HL-60 (cell line): Measurements from ENCODE around the gene ABHD17B.

Experiments
- DNase-seq, 2 experiments: peaks; one replicate each; pipeline ENCODE4 v3.0.0-alpha.2; 2010 to 2020; ENCODE audit warnings: low read depth in 1 of 2, low spot score in 1 of 2
- H3K27ac ChIP-seq: fragments of 250-450 bp; sonication (Bioruptor Pico); replicated peaks from 2 replicates; pipeline ENCODE4 v1.5.1; 2020; ENCODE audit warnings: mild to moderate bottlenecking, moderate library complexity
- H3K27me3 ChIP-seq: fragments of 250-450 bp; sonication (Bioruptor Pico); 2 replicates; pipeline ENCODE4 v1.5.1; 2021; ENCODE audit warnings: mild to moderate bottlenecking, moderate library complexity; ENCODE audit not compliant: insufficient read depth, poor library complexity, severe bottlenecking
- H3K4me3 ChIP-seq: replicated peaks from 2 replicates; pipeline ENCODE4 v1.5.1; 2011; ENCODE audit warnings: mild to moderate bottlenecking, control low read depth, low read length; ENCODE audit not compliant: insufficient read depth
- GABPA ChIP-seq: IDR thresholded peaks from 2 replicates; pipeline ENCODE4 v1.6.1; 2012; ENCODE audit warnings: low read depth
- POLR2AphosphoS5 ChIP-seq: IDR thresholded peaks from 2 replicates; pipeline ENCODE4 v1.6.1; 2012; ENCODE audit warnings: low read depth
- SPI1 ChIP-seq: IDR thresholded peaks from 2 replicates; pipeline ENCODE4 v1.6.1; 2012; ENCODE audit warnings: low read depth, mild to moderate bottlenecking, borderline replicate concordance
- TF ChIP-seq, protein P1 (sequence below): IDR thresholded peaks from 2 replicates; pipeline ENCODE4 v1.6.1; 2012; ENCODE audit warnings: low read depth; ENCODE audit not compliant: insufficient replicate concordance
- TF ChIP-seq, protein P2 (sequence below): IDR thresholded peaks from one replicate; pipeline ENCODE4 v1.5.1; 2011; ENCODE audit warnings: low read length, control low read depth, inconsistent platforms; ENCODE audit not compliant: insufficient read depth

The ABHD17B gene

GRCh38 chr9:71847892-71848291, 63.1 kb downstream of the ABHD17B start:
- Histone ChIP-seq H3K4me3 (no peak overlapping the region), H3K27ac (no peak overlapping the region), H3K27me3 (no peaks in the 10 kb centered on the region)
- TF ChIP-seq GABPA (no peak), SPI1 (no peak), POLR2AphosphoS5 (no peak)
- TF ChIP-seq, protein P1, sequence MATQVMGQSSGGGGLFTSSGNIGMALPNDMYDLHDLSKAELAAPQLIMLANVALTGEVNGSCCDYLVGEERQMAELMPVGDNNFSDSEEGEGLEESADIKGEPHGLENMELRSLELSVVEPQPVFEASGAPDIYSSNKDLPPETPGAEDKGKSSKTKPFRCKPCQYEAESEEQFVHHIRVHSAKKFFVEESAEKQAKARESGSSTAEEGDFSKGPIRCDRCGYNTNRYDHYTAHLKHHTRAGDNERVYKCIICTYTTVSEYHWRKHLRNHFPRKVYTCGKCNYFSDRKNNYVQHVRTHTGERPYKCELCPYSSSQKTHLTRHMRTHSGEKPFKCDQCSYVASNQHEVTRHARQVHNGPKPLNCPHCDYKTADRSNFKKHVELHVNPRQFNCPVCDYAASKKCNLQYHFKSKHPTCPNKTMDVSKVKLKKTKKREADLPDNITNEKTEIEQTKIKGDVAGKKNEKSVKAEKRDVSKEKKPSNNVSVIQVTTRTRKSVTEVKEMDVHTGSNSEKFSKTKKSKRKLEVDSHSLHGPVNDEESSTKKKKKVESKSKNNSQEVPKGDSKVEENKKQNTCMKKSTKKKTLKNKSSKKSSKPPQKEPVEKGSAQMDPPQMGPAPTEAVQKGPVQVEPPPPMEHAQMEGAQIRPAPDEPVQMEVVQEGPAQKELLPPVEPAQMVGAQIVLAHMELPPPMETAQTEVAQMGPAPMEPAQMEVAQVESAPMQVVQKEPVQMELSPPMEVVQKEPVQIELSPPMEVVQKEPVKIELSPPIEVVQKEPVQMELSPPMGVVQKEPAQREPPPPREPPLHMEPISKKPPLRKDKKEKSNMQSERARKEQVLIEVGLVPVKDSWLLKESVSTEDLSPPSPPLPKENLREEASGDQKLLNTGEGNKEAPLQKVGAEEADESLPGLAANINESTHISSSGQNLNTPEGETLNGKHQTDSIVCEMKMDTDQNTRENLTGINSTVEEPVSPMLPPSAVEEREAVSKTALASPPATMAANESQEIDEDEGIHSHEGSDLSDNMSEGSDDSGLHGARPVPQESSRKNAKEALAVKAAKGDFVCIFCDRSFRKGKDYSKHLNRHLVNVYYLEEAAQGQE, result no peak
- TF ChIP-seq, protein P2, sequence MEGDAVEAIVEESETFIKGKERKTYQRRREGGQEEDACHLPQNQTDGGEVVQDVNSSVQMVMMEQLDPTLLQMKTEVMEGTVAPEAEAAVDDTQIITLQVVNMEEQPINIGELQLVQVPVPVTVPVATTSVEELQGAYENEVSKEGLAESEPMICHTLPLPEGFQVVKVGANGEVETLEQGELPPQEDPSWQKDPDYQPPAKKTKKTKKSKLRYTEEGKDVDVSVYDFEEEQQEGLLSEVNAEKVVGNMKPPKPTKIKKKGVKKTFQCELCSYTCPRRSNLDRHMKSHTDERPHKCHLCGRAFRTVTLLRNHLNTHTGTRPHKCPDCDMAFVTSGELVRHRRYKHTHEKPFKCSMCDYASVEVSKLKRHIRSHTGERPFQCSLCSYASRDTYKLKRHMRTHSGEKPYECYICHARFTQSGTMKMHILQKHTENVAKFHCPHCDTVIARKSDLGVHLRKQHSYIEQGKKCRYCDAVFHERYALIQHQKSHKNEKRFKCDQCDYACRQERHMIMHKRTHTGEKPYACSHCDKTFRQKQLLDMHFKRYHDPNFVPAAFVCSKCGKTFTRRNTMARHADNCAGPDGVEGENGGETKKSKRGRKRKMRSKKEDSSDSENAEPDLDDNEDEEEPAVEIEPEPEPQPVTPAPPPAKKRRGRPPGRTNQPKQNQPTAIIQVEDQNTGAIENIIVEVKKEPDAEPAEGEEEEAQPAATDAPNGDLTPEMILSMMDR, result no peak
- no peak for DNase-seq

GRCh38 chr9:71844808-71845207, 66.2 kb downstream of the ABHD17B start:
- DNase-seq, result no peak
- Histone ChIP-seq H3K27ac (no peak overlapping the region), H3K4me3 (no peak overlapping the region), H3K27me3 (no peaks in the 10 kb centered on the region)
- TF ChIP-seq, protein P1, result peak; percentile 81
- no peak for TF ChIP-seq POLR2AphosphoS5
- no peak for TF ChIP-seq GABPA

DNA sequence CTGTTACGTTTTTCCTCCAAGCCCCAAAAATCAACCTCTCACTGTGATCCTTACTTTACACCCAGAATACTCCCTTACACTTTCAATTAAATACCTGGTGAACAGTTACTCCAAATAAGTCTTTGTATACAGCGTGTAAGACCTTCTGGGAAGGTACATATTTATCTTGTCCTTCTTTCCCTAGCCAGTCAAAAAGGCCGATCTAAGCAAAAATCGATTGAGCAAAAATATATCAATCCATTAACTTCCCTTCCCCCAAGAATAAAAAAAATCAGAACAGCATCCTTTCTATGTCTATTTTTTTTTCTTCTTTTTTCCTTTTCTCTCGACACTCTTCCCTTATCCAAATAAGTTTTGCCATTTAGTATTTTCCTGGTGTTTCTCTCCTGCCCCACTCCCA, 71.3 kb downstream of the ABHD17B start:
- no peak for TF ChIP-seq POLR2AphosphoS5
- TF ChIP-seq, protein P2, result no peak
- TF ChIP-seq, protein P1, result no peak
- no peak for TF ChIP-seq GABPA
- Histone ChIP-seq H3K27me3 (no peaks in the 10 kb centered on the region), H3K27ac (no peak overlapping the region), H3K4me3 (no peak overlapping the region)
- no peak for DNase-seq

- DNase-seq, result no peak
- TF ChIP-seq POLR2AphosphoS5 (no peak), SPI1 (no peak), GABPA (no peak)
- TF ChIP-seq, protein P1, result no peak
- TF ChIP-seq, protein P2, result no peak
- no peak overlapping the region for H3K4me3 ChIP-seq
- H3K27ac ChIP-seq, result no peak overlapping the region
- no peaks in the 10 kb centered on the region for H3K27me3 ChIP-seq
Observed at GRCh38 chr9:71835596-71835995, 75.4 kb downstream of the ABHD17B start.
